Esophagus muscularis mucosa (tissue), 4 donors: Measurements from ENCODE around the gene RGS8.

Source experiments
- EP300 ChIP-seq: sonication (generic); formaldehyde crosslinking; IDR thresholded peaks from one replicate; pipeline ENCODE4 v1.6.1; 2017; ENCODE audit warnings: antibody characterized with exemption
- POLR2A ChIP-seq: fragments of 450-650 bp; IDR thresholded peaks from one replicate; pipeline ENCODE4 v1.6.1; 2017; ENCODE audit warnings: antibody characterized with exemption, moderate library complexity, mild to moderate bottlenecking, low read depth
- POLR2AphosphoS5 ChIP-seq, 2 donors: sonication (generic); formaldehyde crosslinking; IDR thresholded peaks; one replicate each; pipeline ENCODE4 v1.6.1; 2017; ENCODE audit warnings: antibody characterized with exemption in 2 of 2
- TF ChIP-seq, protein P1 (sequence below), 3 experiments: fragments of 200-600 bp in 2 of 3; fragments of 450-650 bp in 1 of 3; sonication (generic) in 2 of 3; IDR thresholded peaks; one replicate each; pipeline ENCODE4 v1.5.1; 2017 to 2019; ENCODE audit warnings: antibody characterized with exemption in 3 of 3, mild to moderate bottlenecking in 2 of 3, moderate library complexity in 1 of 3

DNA sequence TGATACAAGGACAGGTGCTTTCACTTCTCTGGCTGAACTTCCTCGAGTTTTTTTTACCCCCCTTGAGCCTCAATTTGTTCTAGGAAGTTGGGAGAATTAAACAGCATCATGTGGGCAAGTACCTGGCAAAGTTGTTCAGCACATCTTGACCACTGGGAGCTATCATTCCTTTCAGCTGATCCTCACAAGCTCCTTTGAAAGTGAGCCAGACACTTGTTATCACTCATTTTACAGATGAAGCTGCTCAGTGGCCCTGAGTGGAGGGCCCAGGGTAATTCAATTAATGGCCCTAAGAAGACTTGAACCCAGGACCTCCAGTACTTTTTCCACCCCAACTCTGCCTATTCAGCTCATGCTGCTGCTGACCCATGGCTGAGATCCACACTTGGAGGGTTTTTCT, 2.0 kb downstream of the RGS8 start:
- TF ChIP-seq, protein P1, sequence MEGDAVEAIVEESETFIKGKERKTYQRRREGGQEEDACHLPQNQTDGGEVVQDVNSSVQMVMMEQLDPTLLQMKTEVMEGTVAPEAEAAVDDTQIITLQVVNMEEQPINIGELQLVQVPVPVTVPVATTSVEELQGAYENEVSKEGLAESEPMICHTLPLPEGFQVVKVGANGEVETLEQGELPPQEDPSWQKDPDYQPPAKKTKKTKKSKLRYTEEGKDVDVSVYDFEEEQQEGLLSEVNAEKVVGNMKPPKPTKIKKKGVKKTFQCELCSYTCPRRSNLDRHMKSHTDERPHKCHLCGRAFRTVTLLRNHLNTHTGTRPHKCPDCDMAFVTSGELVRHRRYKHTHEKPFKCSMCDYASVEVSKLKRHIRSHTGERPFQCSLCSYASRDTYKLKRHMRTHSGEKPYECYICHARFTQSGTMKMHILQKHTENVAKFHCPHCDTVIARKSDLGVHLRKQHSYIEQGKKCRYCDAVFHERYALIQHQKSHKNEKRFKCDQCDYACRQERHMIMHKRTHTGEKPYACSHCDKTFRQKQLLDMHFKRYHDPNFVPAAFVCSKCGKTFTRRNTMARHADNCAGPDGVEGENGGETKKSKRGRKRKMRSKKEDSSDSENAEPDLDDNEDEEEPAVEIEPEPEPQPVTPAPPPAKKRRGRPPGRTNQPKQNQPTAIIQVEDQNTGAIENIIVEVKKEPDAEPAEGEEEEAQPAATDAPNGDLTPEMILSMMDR (IDR thresholded peaks at IDR 0.05), result no peak
- TF ChIP-seq POLR2A (no peak), POLR2AphosphoS5 (IDR thresholded peaks at IDR 0.05) (no peak), EP300 (no peak)
